ENCODE results near the gene ATF5.
"Not testable (repeated sequence)": the region's sequence is repeated elsewhere in the genome, so short reads cannot be mapped to it uniquely, and the experiment has no call there.

The ATF5 gene

GRCh38 chr19:49959892-49960291, 30.9 kb downstream of the ATF5 start:
- intact Hi-C loops (cut with DNase I), result not testable (repeated sequence)
- peak in 2 of 10 donors; percentile 24 to 33 for DNase-seq

GRCh38 chr19:49960980-49961379, 32.0 kb downstream of the ATF5 start, which contains the start of gene SIGLEC11:
Gene SIGLEC11, minus strand, starts transcription at chr19:49961172. Its CDS starts 91 bp downstream, at chr19:49961081.
- DNase-seq, result peak in 1 of 10 donors; percentile 27
- intact Hi-C loops (cut with DNase I), result not testable (repeated sequence)

- intact Hi-C loops (cut with DNase I), result no loop called here
- no peak for DNase-seq
Measured at GRCh38 chr19:49968279-49968922, 39.4 kb downstream of the ATF5 start.

- DNase-seq; intact Hi-C loops (cut with DNase I): not testable (repeated sequence)
Measured at GRCh38 chr19:49969355-49969754, 40.4 kb downstream of the ATF5 start.

- intact Hi-C loops (cut with DNase I), result no loop called here
- peak in 2 of 10 donors; percentile 41 to 76 for DNase-seq
Measured at GRCh38 chr19:49971991-49972411, 43.0 kb downstream of the ATF5 start.

GRCh38 chr19:49972841-49973240, 43.8 kb downstream of the ATF5 start:
- intact Hi-C loops (cut with DNase I), result no loop called here
- peak in 2 of 10 donors; percentile 24 to 32 for DNase-seq

GRCh38 chr19:49973987-49974386, 45.0 kb downstream of the ATF5 start:
- peak in 3 of 10 donors; percentile 46 to 56 (median 54) for DNase-seq
- intact Hi-C loops (cut with DNase I), result no loop called here

- DNase-seq, result peak in 3 of 10 donors; percentile 45 to 72 (median 66)
- intact Hi-C loops (cut with DNase I), result no loop called here
Measured at GRCh38 chr19:49975051-49975450, 46.0 kb downstream of the ATF5 start.

- DNase-seq, result peak in 4 of 10 donors; percentile 3 to 39 (median 22)
- intact Hi-C loops (cut with DNase I), result no loop called here
Measured at GRCh38 chr19:49976496-49976895, 47.5 kb downstream of the ATF5 start.

- DNase-seq, result peak in 2 of 10 donors; percentile 49 to 50
- intact Hi-C loops (cut with DNase I), result no loop called here
Measured at GRCh38 chr19:49977076-49977475, 48.1 kb downstream of the ATF5 start.

GRCh38 chr19:49977881-49978280, 48.9 kb downstream of the ATF5 start:
- peak in 3 of 10 donors; percentile 29 to 64 (median 62) for DNase-seq
- intact Hi-C loops (cut with DNase I), result no loop called here

GRCh38 chr19:49978324-49978723, 49.3 kb downstream of the ATF5 start:
- peak in 2 of 10 donors; percentile 19 to 22 for DNase-seq
- intact Hi-C loops (cut with DNase I), result no loop called here

- DNase-seq, result peak in 1 of 10 donors; percentile 57
- intact Hi-C loops (cut with DNase I), result no loop called here
Measured at GRCh38 chr19:49981603-49982593, 52.9 kb downstream of the ATF5 start.

All from posterior cingulate gyrus (tissue), 11 donors.